ENCODE data around the gene MYH7.

The MYH7 gene

GRCh38 chr14:23388996-23389395 lies 46.5 kb downstream of the MYH7 start:
- Histone ChIP-seq H3K27me3 (ENCODE audit: insufficient read depth, poor library complexity, severe bottlenecking) (no peaks in the 10 kb centered on the region), H3K27ac (replicated peaks) (no peak overlapping the region), H3K4me3 (replicated peaks; ENCODE audit: insufficient read depth, low read length) (no peak overlapping the region)
- no peak for DNase-seq (ENCODE audit: low read depth in 1 of 2, low spot score in 1 of 2)
- no peak for TF ChIP-seq POLR2AphosphoS5 (IDR thresholded peaks at IDR 0.05; ENCODE audit: low read depth)
- no peak for TF ChIP-seq SPI1 (IDR thresholded peaks at IDR 0.05; ENCODE audit: borderline replicate concordance, low read depth)
- TF ChIP-seq GABPA (IDR thresholded peaks at IDR 0.05; ENCODE audit: low read depth): no peak
- TF ChIP-seq, protein P1, sequence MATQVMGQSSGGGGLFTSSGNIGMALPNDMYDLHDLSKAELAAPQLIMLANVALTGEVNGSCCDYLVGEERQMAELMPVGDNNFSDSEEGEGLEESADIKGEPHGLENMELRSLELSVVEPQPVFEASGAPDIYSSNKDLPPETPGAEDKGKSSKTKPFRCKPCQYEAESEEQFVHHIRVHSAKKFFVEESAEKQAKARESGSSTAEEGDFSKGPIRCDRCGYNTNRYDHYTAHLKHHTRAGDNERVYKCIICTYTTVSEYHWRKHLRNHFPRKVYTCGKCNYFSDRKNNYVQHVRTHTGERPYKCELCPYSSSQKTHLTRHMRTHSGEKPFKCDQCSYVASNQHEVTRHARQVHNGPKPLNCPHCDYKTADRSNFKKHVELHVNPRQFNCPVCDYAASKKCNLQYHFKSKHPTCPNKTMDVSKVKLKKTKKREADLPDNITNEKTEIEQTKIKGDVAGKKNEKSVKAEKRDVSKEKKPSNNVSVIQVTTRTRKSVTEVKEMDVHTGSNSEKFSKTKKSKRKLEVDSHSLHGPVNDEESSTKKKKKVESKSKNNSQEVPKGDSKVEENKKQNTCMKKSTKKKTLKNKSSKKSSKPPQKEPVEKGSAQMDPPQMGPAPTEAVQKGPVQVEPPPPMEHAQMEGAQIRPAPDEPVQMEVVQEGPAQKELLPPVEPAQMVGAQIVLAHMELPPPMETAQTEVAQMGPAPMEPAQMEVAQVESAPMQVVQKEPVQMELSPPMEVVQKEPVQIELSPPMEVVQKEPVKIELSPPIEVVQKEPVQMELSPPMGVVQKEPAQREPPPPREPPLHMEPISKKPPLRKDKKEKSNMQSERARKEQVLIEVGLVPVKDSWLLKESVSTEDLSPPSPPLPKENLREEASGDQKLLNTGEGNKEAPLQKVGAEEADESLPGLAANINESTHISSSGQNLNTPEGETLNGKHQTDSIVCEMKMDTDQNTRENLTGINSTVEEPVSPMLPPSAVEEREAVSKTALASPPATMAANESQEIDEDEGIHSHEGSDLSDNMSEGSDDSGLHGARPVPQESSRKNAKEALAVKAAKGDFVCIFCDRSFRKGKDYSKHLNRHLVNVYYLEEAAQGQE (IDR thresholded peaks at IDR 0.05; ENCODE audit: insufficient replicate concordance, low read depth): no peak
- no peak for TF ChIP-seq CTCF (IDR thresholded peaks at IDR 0.05; ENCODE audit: insufficient read depth, low read length)

- H3K27ac ChIP-seq (replicated peaks): no peak overlapping the region
- no peaks in the 10 kb centered on the region for H3K27me3 ChIP-seq (ENCODE audit: insufficient read depth, poor library complexity, severe bottlenecking)
- TF ChIP-seq GABPA (IDR thresholded peaks at IDR 0.05; ENCODE audit: low read depth): no peak
- no peak for TF ChIP-seq SPI1 (IDR thresholded peaks at IDR 0.05; ENCODE audit: borderline replicate concordance, low read depth)
- TF ChIP-seq CTCF (IDR thresholded peaks at IDR 0.05; ENCODE audit: insufficient read depth, low read length): no peak
- TF ChIP-seq, protein P1 (IDR thresholded peaks at IDR 0.05; ENCODE audit: insufficient replicate concordance, low read depth): no peak
- no peak for TF ChIP-seq POLR2AphosphoS5 (IDR thresholded peaks at IDR 0.05; ENCODE audit: low read depth)
- H3K4me3 ChIP-seq (replicated peaks; ENCODE audit: insufficient read depth, low read length): no peak overlapping the region
- DNase-seq (ENCODE audit: low read depth in 1 of 2, low spot score in 1 of 2): no peak
Observed at GRCh38 chr14:23387916-23388882, 47.3 kb downstream of the MYH7 start.

- DNase-seq (ENCODE audit: low read depth in 1 of 2, low spot score in 1 of 2): no peak
Observed at GRCh38 chr14:23386999-23387398, 48.5 kb downstream of the MYH7 start.

More at GRCh38 chr14:23386999-23387398, 48.5 kb downstream of the MYH7 start:
- Histone ChIP-seq H3K27ac (replicated peaks) (no peak overlapping the region), H3K27me3 (ENCODE audit: insufficient read depth, poor library complexity, severe bottlenecking) (no peaks in the 10 kb centered on the region), H3K4me3 (replicated peaks; ENCODE audit: insufficient read depth, low read length) (no peak overlapping the region)
- no peak for TF ChIP-seq SPI1 (IDR thresholded peaks at IDR 0.05; ENCODE audit: borderline replicate concordance, low read depth)
- no peak for TF ChIP-seq GABPA (IDR thresholded peaks at IDR 0.05; ENCODE audit: low read depth)
- TF ChIP-seq POLR2AphosphoS5 (IDR thresholded peaks at IDR 0.05; ENCODE audit: low read depth): no peak
- TF ChIP-seq, protein P1 (IDR thresholded peaks at IDR 0.05; ENCODE audit: insufficient replicate concordance, low read depth): no peak
- no peak for TF ChIP-seq CTCF (IDR thresholded peaks at IDR 0.05; ENCODE audit: insufficient read depth, low read length)

All from HL-60 (cell line).